Erythroblast (primary cell): ENCODE data around the gene KIF27.

Source experiments
- GATA1 ChIP-seq: IDR thresholded peaks from 2 replicates; pipeline ENCODE4 v1.6.1; 2011; ENCODE audit warnings: low read depth, mild to moderate bottlenecking, control low read depth, low read length, moderate library complexity
- POLR2A ChIP-seq: IDR thresholded peaks from 2 replicates; pipeline ENCODE4 v1.6.1; 2011; ENCODE audit warnings: mild to moderate bottlenecking, low read length

GRCh38 chr9:83937861-83938455 is 16.7 kb upstream of the KIF27 start:
- TF ChIP-seq POLR2A: no peak
- no peak for TF ChIP-seq GATA1
